Amniotic stem cell (primary cell): ENCODE data around the gene ALDH3A2.
"Not testable (repeated sequence)": the region's sequence is repeated elsewhere in the genome, so short reads cannot be mapped to it uniquely, and the experiment has no call there.

Experiments used
- DNase-seq: peaks from one replicate; lab custom pipeline; 2025; lab: John Stamatoyannopoulos, UW

ALDH3A2 gene

DNA sequence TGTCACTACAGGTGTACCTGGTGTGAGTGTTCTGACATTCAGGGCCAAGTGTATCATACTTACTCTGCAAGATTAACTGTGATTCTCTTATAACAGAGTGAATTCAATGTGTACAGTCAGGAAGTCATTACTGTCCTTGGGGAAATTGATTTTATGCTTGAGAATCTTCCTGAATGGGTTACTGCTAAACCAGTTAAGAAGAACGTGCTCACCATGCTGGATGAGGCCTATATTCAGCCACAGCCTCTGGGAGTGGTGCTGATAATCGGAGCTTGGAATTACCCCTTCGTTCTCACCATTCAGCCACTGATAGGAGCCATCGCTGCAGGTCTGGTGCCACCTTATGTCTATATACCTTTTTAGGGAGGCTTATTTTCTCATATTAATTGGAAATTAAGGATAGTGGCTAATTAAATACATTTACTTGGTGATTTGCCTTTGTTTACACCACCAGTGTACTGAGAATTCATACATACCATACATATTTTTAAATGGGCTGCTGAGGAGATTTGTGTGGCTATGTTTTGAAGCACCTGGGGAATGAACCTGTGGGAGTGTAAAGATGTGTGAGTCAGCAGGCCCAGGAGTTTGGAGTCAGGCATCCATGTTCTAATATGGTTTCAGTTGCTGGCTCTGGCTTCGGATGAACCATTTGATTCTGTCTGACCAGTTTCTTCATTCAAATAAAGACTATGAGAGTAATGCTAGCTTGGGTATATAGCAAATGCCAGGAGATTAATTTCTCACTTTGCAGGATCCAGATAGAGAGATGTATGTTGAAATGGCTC is 3.1 kb downstream of the ALDH3A2 start:
- DNase-seq = no peak

DNA sequence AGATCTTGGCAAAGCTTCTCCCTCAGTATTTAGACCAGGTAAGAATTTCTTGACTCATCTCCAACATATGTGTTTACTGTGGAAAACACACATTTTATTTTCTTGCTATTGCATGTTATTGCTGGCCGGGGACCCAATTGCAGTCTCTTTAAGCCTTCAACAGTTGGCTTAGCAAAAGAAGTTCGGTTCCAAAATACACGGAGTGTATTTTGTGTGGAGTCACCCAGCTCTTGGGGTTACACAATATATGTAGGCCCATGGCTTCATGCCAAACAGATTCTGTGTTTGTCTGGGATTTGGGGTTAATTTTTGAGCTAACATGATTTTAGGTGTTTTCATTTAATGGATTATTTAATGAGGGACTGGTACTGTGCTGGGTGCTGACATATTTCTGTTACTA is 4.0 kb downstream of the ALDH3A2 start:
- no peak for DNase-seq

DNA sequence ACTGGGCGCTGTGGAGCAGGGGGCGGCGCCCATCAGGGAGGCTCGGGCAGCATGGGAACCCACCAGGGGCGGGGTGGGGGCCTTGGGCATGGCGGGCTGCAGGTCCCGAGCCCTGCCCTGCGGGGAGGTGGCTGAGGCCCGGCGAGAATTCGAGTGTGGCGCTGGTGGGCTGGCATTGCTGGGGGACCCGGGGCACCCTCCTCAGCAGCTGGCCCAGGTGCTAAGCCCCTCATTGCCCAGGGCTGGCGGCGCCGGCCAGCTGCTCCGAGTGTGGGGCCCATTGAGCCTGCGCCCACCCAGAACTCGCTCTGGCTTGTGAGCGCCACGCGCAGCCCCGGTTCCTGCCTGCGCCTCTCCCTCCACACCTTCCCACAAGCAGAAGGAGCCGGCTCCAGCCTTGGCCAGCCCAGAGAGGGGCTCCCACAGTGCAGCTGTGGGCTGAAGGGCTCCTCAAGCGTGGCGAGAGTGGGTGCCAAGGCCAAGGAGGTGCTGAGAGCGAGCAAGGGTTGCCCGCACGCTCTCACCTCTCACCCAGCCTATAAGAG is 5.9 kb downstream of the ALDH3A2 start:
- no peak for DNase-seq

DNA sequence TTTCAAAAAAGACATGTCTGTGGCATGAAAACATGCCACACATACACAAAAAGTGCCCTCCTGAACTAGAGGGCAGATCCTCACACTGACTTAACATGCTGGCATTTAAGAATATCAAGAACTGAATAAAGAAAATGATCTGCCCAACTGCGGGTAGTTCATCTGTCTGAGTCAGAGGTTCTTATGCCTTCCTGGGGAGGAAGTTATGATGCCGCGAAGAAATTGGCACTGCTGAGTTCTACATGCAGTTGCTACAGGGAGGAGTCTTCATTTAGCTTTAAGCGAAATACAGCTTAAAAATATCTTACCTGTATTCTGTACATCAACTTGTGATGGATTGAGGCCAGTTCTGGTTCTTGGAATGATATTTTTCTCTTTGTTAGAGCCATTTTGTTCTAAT is 6.3 kb downstream of the ALDH3A2 start:
- no peak for DNase-seq

DNA sequence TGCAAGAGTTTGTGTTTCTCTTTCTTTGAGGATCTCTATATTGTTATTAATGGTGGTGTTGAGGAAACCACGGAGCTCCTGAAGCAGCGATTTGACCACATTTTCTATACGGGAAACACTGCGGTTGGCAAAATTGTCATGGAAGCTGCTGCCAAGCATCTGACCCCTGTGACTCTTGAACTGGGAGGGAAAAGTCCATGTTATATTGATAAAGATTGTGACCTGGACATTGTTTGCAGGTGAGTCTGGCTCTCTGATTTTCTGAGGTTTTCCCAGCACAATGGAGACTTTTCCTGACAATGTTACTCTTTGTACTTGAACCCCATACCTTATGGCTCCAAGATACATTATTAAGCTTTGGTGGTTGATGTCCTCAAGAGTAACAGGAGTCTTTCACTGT is 7.8 kb downstream of the ALDH3A2 start:
- DNase-seq = no peak

DNA sequence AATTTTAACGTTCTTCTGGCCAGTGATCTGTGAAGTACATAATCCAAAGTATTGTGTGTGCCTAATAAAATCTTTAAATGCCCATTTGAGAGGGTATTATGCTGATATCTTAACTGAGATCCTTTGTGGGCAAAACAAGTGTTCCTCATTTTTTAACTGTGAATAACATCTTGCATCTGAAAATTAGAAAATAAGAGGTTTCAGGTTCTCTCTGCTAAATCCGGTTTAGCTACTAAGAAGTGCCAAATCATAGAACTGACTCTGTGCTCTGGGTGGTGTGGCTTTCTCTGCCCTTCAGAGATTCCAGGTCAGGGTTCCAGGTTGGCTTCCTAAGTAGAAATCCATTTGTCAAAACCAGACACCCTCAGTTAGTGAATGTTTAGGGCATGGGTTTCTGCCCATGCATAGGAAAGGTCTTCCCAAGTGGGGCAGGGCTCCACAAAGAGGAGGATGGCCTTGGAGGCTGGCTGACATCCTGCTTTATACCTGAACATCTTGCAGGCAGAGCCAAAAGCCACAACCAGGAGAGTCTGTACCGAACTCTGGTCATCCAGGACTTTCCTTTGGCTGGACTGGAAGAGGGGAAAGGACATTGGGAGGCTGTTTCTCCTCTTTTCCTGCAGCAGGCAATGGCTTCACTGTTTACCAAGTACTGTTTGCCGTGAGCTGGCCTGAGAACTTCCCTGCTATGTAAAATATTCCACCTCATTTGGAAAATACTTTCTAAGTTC is 8.5 kb downstream of the ALDH3A2 start:
- no peak for DNase-seq

DNA sequence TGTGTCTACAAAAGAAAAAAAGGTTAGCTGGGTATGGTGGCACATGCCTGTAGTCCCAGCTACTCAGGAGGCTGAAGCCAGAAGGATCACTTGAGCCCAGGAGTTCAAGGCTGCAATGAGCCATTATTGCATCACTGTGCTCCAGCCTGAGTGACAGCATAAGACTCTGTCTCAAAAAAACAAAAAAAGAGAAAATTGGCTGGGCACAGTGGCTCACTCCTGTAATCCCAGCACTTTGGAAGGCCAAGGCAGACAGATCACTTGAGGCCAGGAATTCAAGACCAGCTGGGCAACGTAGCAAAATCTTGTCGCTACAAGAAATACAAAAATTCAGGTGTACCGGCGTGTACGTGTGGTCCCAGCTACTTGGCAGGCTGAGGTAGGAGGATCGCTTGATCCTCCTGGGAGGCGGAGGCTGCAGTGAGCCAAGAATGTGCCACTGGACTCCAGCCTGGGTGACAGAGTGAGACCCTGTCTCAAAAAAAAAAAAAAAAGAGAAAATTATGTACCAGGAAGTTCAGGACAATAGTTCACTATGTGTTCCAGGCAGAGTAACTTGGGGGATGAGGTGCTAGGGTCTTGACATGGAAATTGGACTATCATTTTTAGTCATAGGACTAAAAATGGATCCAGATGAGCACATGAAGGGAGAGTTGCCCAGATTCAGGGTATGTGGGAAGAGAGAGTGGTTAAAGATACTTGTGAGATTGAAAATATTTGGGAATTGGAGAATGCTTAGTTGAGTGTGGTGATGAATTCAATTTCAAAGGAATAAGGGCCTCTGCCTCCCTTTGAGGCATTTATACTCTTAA is 11.0 kb downstream of the ALDH3A2 start:
- no peak for DNase-seq

DNA sequence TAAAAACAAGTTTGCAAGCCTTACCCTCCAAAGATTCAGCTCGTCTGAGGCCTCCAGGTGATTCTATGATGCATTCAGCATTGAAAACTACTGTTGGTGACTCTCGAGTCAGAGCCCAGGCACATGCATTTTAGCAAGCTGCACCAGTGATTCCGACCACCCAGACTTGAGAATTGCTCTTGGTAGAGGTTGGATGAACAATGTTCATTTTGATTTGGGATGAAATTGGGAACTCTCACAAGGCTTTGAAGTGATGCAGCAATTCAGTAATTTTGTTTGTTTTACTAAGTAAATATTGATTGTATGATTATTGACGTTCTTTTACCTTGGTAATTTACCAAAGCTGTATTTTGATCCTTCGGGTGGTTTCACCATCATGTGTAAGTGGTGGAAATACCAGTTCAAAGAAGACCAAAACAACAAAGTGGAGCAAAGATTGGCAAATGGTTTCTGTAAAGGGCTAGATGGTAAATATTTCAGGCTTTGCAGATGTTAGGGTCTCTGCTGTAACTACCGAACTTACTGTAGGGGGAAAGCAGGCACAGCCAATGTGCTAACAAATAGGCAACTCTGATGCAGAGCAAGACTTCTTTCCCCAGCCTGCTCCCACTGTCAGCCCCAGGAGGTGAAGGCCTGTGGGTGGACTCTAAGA is 11.8 kb downstream of the ALDH3A2 start:
- no peak for DNase-seq

DNA sequence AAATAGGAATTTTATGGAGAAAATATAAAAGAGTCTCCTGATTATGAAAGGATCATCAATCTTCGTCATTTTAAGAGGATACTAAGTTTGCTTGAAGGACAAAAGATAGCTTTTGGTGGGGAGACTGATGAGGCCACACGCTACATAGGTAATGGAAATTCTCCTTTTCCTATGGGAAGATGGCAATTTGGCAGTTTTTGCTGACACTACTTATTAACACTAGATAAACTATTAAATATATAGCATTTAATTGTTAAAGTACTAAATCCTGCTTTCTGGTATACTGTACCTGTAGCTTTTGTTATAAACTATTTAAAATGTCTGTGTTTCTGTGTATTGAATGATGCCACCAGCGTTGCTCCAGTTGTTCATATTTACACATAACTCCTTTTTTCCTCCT is 12.6 kb downstream of the ALDH3A2 start:
- DNase-seq = no peak

DNA sequence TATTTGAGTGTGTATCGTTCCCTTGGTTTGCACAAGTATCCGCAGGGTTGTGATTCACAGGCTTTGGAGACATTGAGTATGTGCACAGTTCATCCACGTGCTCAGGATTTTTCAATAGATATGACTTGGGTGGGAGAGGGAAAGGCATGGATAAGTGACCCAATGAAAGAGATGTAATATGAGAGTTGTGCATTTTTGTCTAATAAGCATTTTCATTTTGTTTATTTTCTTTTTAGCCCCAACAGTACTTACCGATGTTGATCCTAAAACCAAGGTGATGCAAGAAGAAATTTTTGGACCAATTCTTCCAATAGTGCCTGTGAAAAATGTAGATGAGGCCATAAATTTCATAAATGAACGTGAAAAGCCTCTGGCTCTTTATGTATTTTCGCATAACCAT is 14.5 kb downstream of the ALDH3A2 start:
- no peak for DNase-seq

DNA sequence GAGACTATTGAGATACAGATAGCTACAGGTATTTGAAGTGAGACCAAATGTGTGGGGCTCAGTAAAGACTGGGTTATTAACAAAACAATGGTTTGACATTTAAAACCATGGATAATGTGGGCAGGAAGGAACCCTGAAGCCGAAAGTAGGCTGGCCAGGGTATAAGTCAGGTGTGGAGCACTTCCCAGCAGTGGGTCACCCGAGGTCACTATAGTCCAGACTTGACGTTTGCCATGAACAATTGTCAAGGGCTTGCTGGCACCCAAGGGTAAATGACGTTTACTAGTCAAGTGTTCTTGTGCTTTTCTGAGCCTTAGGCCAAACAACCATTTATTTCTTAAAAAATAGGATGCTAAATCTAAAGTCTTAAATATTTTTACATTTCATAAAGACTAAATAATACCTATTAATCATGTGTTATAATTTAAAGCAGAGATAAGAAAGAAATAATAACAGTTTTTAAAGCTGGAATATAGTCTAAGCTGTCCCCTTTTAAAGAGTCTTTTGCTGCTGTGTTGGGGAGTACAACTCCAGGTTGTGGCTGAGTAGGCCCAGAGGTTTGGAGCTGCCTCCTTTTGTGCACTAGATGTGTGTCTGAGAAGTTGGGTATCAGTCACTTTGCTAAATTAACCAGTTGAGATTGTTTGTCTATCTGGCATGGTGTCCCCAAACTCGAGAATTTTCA is 15.7 kb downstream of the ALDH3A2 start:
- DNase-seq = no peak

DNA sequence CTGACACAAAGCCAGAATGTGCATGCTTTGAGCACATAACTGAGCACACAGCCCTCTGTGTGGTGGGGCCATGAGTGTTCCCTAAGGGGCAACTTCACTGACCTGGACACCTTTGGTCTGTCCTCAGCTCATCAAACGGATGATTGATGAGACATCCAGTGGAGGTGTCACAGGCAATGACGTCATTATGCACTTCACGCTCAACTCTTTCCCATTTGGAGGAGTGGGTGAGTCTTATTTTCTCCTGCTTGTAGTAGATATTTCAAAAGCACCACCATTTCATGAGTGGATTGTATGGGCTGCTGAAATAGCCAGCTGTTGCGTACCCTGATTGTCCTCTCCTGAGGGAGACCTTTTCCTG is 16.2 kb downstream of the ALDH3A2 start:
- no peak for DNase-seq

DNA sequence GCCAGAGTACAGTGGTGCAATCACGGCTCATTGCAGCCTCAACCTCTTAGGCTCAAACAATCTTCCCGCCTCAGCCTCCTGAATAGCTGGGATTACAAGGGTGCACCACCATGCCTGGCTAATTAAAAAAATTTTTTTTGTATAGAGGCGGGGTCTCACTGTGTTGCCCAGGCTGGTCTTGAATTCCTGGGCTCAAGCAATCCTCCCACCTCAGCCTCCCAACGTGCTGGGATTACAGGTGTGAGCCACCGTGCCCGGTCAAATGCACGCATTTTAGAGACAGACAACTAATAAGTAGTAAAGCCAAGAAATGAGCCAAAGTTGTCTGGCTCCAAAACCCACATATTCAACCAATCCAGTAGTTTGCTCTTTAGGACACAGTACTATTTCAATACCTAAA is 21.1 kb downstream of the ALDH3A2 start:
- DNase-seq = not testable (repeated sequence)

DNA sequence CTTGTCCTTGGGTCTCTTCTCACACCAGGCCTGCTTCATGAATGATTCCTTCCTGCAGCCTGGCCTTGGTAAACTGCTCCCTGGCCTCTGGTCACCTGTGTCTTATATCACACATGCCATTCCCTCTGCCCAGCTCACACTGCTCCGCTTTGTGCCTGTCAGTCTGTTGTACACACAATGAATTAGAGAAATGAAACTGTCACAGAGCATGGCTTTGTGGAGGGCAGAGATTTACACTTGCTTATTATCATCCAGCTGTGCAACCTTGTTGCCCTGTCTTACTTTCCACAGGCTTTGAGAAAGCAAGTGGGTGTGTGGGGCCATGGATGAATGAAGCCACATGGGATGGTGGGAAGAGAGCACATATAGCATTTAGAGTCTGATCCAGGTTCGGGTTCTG is 22.4 kb downstream of the ALDH3A2 start:
- DNase-seq = no peak

DNA sequence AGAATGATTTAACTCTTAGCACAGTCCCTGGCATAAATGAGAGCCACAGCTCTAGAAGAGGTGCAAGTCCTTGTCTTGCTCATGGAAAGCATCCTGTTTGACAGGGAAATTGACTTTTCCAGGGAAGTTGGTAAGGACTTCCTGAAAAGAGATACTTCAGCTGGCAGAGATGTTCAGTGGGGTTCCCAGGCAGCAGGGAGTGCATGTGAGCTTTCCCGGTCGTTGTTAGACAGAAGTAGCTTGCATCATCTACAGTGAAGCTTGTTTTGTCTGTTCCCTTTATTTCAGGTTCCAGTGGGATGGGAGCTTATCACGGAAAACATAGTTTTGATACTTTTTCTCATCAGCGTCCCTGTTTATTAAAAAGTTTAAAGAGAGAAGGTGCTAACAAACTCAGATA is 22.9 kb downstream of the ALDH3A2 start:
- DNase-seq = no peak

DNA sequence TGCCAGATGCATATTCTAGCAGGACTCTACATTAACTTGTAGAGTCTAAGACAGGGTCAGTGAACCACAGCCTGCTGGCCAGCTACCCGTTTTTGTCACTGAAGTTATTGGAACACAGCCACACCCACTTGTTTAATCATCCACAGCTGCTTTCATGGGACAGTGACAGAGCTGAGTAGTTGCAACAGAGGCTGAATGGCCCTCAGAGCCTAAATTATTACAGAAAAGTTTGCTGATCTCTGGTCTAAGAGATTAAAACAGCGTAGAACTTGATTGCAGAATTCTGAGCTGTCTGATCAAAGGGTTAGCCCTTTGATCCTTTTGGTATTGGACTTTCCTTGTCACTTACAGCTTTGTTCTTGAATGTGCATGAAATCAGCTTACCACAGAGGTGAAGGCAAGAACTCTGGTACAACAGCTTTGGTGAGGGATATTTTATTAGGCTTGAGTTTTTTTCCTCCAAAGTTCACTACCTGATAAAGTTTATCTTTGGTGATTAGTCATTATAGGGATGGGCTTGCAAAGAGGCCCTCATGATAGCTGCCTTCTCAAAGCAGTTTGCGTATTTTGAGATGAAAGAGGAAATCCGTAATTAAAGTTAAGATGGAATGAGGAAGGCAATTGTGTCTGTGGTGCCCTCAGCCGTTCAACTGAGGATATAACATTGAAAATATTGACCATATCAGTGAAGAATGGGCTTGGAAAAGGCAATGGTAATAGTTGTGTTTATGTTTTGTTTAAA is 23.6 kb downstream of the ALDH3A2 start:
- DNase-seq = no peak

DNA sequence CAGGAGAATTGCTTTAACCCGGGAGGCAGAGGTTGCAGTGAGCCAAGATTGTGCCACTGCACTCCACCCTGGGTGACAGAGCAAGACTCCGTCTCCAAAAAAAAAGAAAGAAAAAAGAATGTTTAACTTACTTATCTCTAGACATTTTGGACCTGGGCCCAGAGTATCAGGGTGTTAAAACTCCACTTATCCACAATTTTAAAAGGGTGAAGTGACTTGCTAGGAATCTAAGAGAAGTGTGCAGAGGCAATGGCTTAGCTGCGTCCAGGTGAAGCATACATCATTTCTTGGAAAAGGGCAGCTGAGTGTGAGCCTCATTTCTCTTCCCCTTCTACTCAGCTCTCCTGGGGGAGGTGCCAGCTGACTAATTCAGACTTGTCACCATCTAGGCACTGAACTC is 25.1 kb downstream of the ALDH3A2 start:
- no peak for DNase-seq

DNA sequence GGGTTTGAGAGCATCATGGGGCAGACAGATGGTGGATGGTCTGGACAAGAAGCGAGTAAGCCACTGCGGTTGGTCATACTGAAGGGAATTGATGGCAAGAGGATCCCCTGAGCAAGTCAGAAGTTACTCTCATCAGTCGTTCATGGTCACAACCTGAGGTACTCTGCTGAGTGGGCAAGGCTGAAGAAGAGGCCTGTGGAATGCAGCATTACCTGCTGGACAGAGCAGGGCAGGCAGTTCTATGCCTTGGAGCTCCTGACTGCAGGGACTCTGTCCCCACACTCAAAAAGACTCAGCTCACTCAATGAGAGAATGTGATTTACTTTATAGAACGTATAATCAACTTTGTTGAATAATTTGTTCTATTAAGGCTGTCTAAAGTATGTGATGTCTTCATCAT is 28.3 kb downstream of the ALDH3A2 start:
- DNase-seq = no peak

DNA sequence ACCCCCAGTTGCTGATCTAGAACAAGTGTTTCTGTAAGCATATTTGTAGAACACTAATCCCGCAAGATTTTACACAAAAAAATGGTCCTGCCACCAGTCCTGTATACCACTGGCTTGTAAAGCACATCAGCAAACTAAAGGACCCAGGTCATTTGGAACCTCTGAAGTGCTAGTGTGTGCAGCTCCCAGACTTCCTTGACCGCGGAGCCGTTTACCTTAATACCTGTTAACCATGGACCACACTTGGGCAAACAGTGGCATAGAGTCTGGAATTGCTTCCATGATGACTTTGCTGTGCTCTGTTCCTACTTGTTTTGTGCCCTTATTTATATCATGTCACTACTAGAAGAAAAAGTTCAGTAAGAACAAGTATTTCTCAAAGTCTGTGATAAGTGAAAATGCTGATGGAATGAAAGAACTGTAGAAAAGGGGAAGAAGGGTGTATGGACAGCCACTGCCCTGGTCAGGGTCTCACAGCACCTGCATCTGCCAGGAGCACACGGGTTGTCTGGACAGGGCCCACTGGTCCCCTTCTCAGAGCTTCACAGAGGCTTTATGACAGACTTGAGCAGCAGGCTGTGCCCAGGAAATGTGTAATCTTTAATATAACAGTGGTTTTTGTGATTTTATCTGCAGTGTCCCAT is 29.3 kb downstream of the ALDH3A2 start:
- no peak for DNase-seq
